HEK293T (cell line): ENCODE data around the gene CCL27.

Experiments used
- CTCF ChIA-PET: fragments of 350-600 bp; formaldehyde crosslinking; extraction: SDS; loops from one replicate; lab custom pipeline; 2021; ENCODE audit warnings: antibody characterized with exemption, inconsistent platforms; lab: Yijun Ruan, JAX
- POLR2A ChIA-PET: fragments of 350-600 bp; formaldehyde crosslinking; extraction: SDS; loops from one replicate; lab custom pipeline; 2020; ENCODE audit warnings: antibody characterized with exemption, inconsistent platforms; lab: Yijun Ruan, JAX
- DNase-seq: peaks from one replicate; pipeline ENCODE4 v3.0.0; 2012; ENCODE audit warnings: mixed read lengths; ENCODE audit errors: extremely low spot score
- ARNT ChIP-seq: fragments of 450-650 bp; IDR thresholded peaks from 2 replicates; pipeline ENCODE4 v1.6.1; 2017; ENCODE audit warnings: mild to moderate bottlenecking
- BHLHE40 ChIP-seq: fragments of 450-650 bp; IDR thresholded peaks from 2 replicates; pipeline ENCODE4 v1.6.1; 2016; ENCODE audit warnings: mild to moderate bottlenecking, moderate library complexity, borderline replicate concordance
- CTBP1 ChIP-seq: fragments of 450-650 bp; IDR thresholded peaks from 2 replicates; pipeline ENCODE4 v1.6.1; 2016; ENCODE audit warnings: borderline replicate concordance
- ELF4 ChIP-seq: fragments of 450-650 bp; IDR thresholded peaks from 2 replicates; pipeline ENCODE4 v1.6.1; 2017; ENCODE audit warnings: antibody characterized with exemption
- FOXA1 ChIP-seq: fragments of 450-650 bp; IDR thresholded peaks from 2 replicates; pipeline ENCODE4 v1.6.1; 2016; ENCODE audit warnings: mild to moderate bottlenecking
- FOXK2 ChIP-seq: fragments of 450-650 bp; IDR thresholded peaks from 2 replicates; pipeline ENCODE4 v1.6.1; 2016; ENCODE audit warnings: mild to moderate bottlenecking
- FOXM1 ChIP-seq: fragments of 450-650 bp; IDR thresholded peaks from 2 replicates; pipeline ENCODE4 v1.6.1; 2017; ENCODE audit warnings: mild to moderate bottlenecking, borderline replicate concordance
- HDGF ChIP-seq: fragments of 450-650 bp; IDR thresholded peaks from 2 replicates; pipeline ENCODE4 v1.6.1; 2017; ENCODE audit warnings: antibody characterized with exemption, borderline replicate concordance
- L3MBTL2 ChIP-seq: fragments of 450-650 bp; conservative IDR thresholded peaks from 2 replicates; pipeline ENCODE4 v1.6.1; 2016; ENCODE audit warnings: mild to moderate bottlenecking
- LEF1 ChIP-seq: fragments of 450-650 bp; IDR thresholded peaks from 2 replicates; pipeline ENCODE4 v1.6.1; 2017; ENCODE audit warnings: mild to moderate bottlenecking, borderline replicate concordance
- NFRKB ChIP-seq: fragments of 450-650 bp; IDR thresholded peaks from 2 replicates; pipeline ENCODE4 v1.6.1; 2016; ENCODE audit warnings: mild to moderate bottlenecking, moderate library complexity
- PKNOX1 ChIP-seq: fragments of 450-650 bp; IDR thresholded peaks from 2 replicates; pipeline ENCODE4 v1.6.1; 2016
- SP1 ChIP-seq: fragments of 450-650 bp; IDR thresholded peaks from 2 replicates; pipeline ENCODE4 v1.6.1; 2017
- SUZ12 ChIP-seq: fragments of 450-650 bp; IDR thresholded peaks from 2 replicates; pipeline ENCODE4 v1.6.1; 2016; ENCODE audit warnings: mild to moderate bottlenecking
- TARDBP ChIP-seq: fragments of 450-650 bp; IDR thresholded peaks from 2 replicates; pipeline ENCODE4 v1.6.1; 2016
- ZNF384 ChIP-seq: fragments of 450-650 bp; IDR thresholded peaks from 2 replicates; pipeline ENCODE4 v1.6.1; 2016

The CCL27 gene

GRCh38 chr9:34665381-34666250 is 3.2 kb upstream of the CCL27 start:
- POLR2A ChIA-PET = interaction anchor here (0.7 to 1.8 kb wide), 3 partner anchors 18 to 37 kb away, joined by 3 to 11 read pairs (median 3); partner anchors contain the start of genes GALT and SIGMAR1
- TF ChIP-seq FOXK2 (no peak), L3MBTL2 (peak; percentile 41; the same call in 1 of the 2 replicates)
- peak; percentile 96 for DNase-seq
- CTCF ChIA-PET = interaction anchor here (1.3 kb wide), 1 partner anchor 22 kb away, joined by 3 read pairs; no protein-coding TSS in a partner anchor

GRCh38 chr9:34665067-34665380 is 2.6 kb upstream of the CCL27 start:
- POLR2A ChIA-PET = interaction anchor here (0.7 to 1.8 kb wide), 3 partner anchors 18 to 38 kb away, joined by 3 to 11 read pairs (median 3); partner anchors contain the start of genes GALT and SIGMAR1
- no peak for TF ChIP-seq LEF1
- TF ChIP-seq SP1 = no peak
- TF ChIP-seq NFRKB = no peak
- TF ChIP-seq ELF4 = no peak
- TF ChIP-seq PKNOX1 = no peak
- TF ChIP-seq BHLHE40 = no peak
- TF ChIP-seq FOXK2 = no peak
- no peak for TF ChIP-seq CTBP1
- TF ChIP-seq FOXM1 = no peak
- TF ChIP-seq ARNT = no peak
- TF ChIP-seq HDGF = no peak
- no peak for TF ChIP-seq FOXA1
- no peak for TF ChIP-seq SUZ12
- no peak for TF ChIP-seq ZNF384
- no peak for TF ChIP-seq TARDBP
- TF ChIP-seq L3MBTL2 = no peak; the same call in none of the 2 replicates
- no peak for DNase-seq
- CTCF ChIA-PET = interaction anchor here (1.3 kb wide), 1 partner anchor 22 kb away, joined by 3 read pairs; no protein-coding TSS in a partner anchor

GRCh38 chr9:34664281-34665066 is 2.0 kb upstream of the CCL27 start:
- TF ChIP-seq PKNOX1 (no peak), SP1 (no peak), L3MBTL2 (no peak), BHLHE40 (no peak), ZNF384 (no peak), NFRKB (no peak), FOXK2 (no peak), HDGF (no peak), CTBP1 (no peak), TARDBP (no peak), ARNT (no peak)
- peak; percentile 78 for DNase-seq
- ChIA-PET CTCF (interaction anchor here (1.3 kb wide), 1 partner anchor 21 kb away, joined by 3 read pairs; no protein-coding TSS in a partner anchor), POLR2A (interaction anchor here (0.7 to 1.8 kb wide), 3 partner anchors 17 to 38 kb away, joined by 3 to 11 read pairs (median 3); partner anchors contain the start of genes GALT and SIGMAR1)

- no peak for DNase-seq
- CTCF ChIA-PET = no interaction called here
- POLR2A ChIA-PET = interaction anchor here (1.2 kb wide), 1 partner anchor 17 kb away, joined by 4 read pairs; the partner anchor contains the start of gene GALT
- TF ChIP-seq ELF4 (no peak), TARDBP (no peak), CTBP1 (no peak), ARNT (no peak), NFRKB (no peak), SUZ12 (no peak)
Observed at GRCh38 chr9:34663303-34663605, 797 bp upstream of the CCL27 start.

- no peak for DNase-seq
- ChIA-PET POLR2A (interaction anchor here (1.2 kb wide), 1 partner anchor 21 kb away, joined by 3 read pairs; no protein-coding TSS in a partner anchor), CTCF (no interaction called here)
- no peak for TF ChIP-seq SUZ12
- no peak for TF ChIP-seq NFRKB
- TF ChIP-seq BHLHE40 = no peak
- TF ChIP-seq SP1 = no peak
- no peak for TF ChIP-seq LEF1
- no peak for TF ChIP-seq FOXA1
- no peak for TF ChIP-seq CTBP1
- no peak for TF ChIP-seq L3MBTL2
- no peak for TF ChIP-seq ELF4
- TF ChIP-seq HDGF = no peak
- no peak for TF ChIP-seq FOXM1
- no peak for TF ChIP-seq TARDBP
- TF ChIP-seq ZNF384 = no peak
- no peak for TF ChIP-seq FOXK2
Observed at GRCh38 chr9:34659592-34660253, 2.7 kb downstream of the CCL27 start.

- ChIA-PET CTCF (no interaction called here), POLR2A (no interaction called here)
- TF ChIP-seq ZNF384 (no peak), L3MBTL2 (no peak), CTBP1 (no peak), BHLHE40 (no peak), NFRKB (no peak), HDGF (no peak), ELF4 (no peak), FOXM1 (no peak), TARDBP (no peak), LEF1 (no peak), ARNT (no peak), FOXK2 (no peak), SP1 (no peak)
- DNase-seq = no peak
Observed at GRCh38 chr9:34658461-34658860, 4.0 kb downstream of the CCL27 start.
